ENCODE data around the gene ZNF532.

Gene ZNF532

GRCh38 chr18:58965291-58966004 is 100.8 kb downstream of the ZNF532 start:
- TF ChIP-seq CTCF (IDR thresholded peaks at IDR 0.05; ENCODE audit: low read depth, low read length), result no peak
- Histone ChIP-seq H3K4me3 (ENCODE audit: low read depth, low read length) (no peak overlapping the region), H3K36me3 (no peaks in the 10 kb centered on the region)

GRCh38 chr18:58966005-58966677 is 101.5 kb downstream of the ZNF532 start:
- no peak for TF ChIP-seq CTCF (IDR thresholded peaks at IDR 0.05; ENCODE audit: low read depth, low read length)
- Histone ChIP-seq H3K4me3 (ENCODE audit: low read depth, low read length) (no peak overlapping the region), H3K36me3 (no peaks in the 10 kb centered on the region), H3K27me3 (no peaks in the 10 kb centered on the region), H3K9me3 (no peaks in the 10 kb centered on the region), H3K4me1 (no peaks in the 10 kb centered on the region)
- no peak for DNase-seq

More at GRCh38 chr18:58965291-58966004, 100.8 kb downstream of the ZNF532 start:
- H3K4me1 ChIP-seq, result no peaks in the 10 kb centered on the region
- H3K9me3 ChIP-seq, result no peaks in the 10 kb centered on the region
- no peak for DNase-seq
- no peaks in the 10 kb centered on the region for H3K27me3 ChIP-seq

GRCh38 chr18:58966704-58967103 is 102.0 kb downstream of the ZNF532 start:
- Histone ChIP-seq H3K4me3 (ENCODE audit: low read depth, low read length) (no peak overlapping the region), H3K27me3 (no peaks in the 10 kb centered on the region), H3K36me3 (no peaks in the 10 kb centered on the region)

GRCh38 chr18:58967751-58968254 is 103.1 kb downstream of the ZNF532 start:
- Histone ChIP-seq H3K36me3 (no peaks in the 10 kb centered on the region), H3K27me3 (no peaks in the 10 kb centered on the region)

More at GRCh38 chr18:58966704-58967103, 102.0 kb downstream of the ZNF532 start:
- Histone ChIP-seq H3K9me3 (no peaks in the 10 kb centered on the region), H3K4me1 (no peaks in the 10 kb centered on the region)
- no peak for TF ChIP-seq CTCF (IDR thresholded peaks at IDR 0.05; ENCODE audit: low read depth, low read length)
- DNase-seq, result no peak

GRCh38 chr18:58970943-58971790 is 106.5 kb downstream of the ZNF532 start:
- Histone ChIP-seq H3K27me3 (no peaks in the 10 kb centered on the region), H3K36me3 (no peaks in the 10 kb centered on the region), H3K4me3 (ENCODE audit: low read depth, low read length) (no peak overlapping the region), H3K4me1 (no peaks in the 10 kb centered on the region), H3K9me3 (no peaks in the 10 kb centered on the region)
- no peak for TF ChIP-seq CTCF (IDR thresholded peaks at IDR 0.05; ENCODE audit: low read depth, low read length)
- no peak for DNase-seq

More at GRCh38 chr18:58967751-58968254, 103.1 kb downstream of the ZNF532 start:
- no peak for TF ChIP-seq CTCF (IDR thresholded peaks at IDR 0.05; ENCODE audit: low read depth, low read length)
- Histone ChIP-seq H3K4me3 (ENCODE audit: low read depth, low read length) (no peak overlapping the region), H3K9me3 (no peaks in the 10 kb centered on the region), H3K4me1 (no peaks in the 10 kb centered on the region)
- no peak for DNase-seq

Measured in BE2C (cell line).